Glutamatergic neuron (in vitro differentiated cells): ENCODE data around the gene CENPU. TPM values are rescaled to one million over a fixed set of nuclear protein-coding genes. Genes with fewer than 3 reads are reported as not detected.
"Not testable (repeated sequence)": the region's sequence is repeated elsewhere in the genome, so short reads cannot be mapped to it uniquely, and the experiment has no call there.

Source experiments
- DNase-seq: peaks from one replicate; pipeline ENCODE4 v3.0.0; 2022
- H3K27ac Mint-ChIP-seq: one replicate; pipeline ENCODE4 v1.8.0; 2020; ENCODE audit warnings: mild to moderate bottlenecking, mixed read lengths, inconsistent platforms; ENCODE audit not compliant: unreplicated experiment
- H3K27me3 Mint-ChIP-seq: one replicate; pipeline ENCODE4 v1.8.0; 2020; ENCODE audit warnings: mild to moderate bottlenecking, moderate library complexity, mixed read lengths, inconsistent platforms; ENCODE audit not compliant: unreplicated experiment
- H3K36me3 Mint-ChIP-seq: one replicate; pipeline ENCODE4 v1.8.0; 2020; ENCODE audit warnings: mild to moderate bottlenecking, mixed read lengths, inconsistent platforms; ENCODE audit not compliant: unreplicated experiment
- H3K4me1 Mint-ChIP-seq: one replicate; pipeline ENCODE4 v1.8.0; 2020; ENCODE audit warnings: mild to moderate bottlenecking, low read depth, mixed read lengths, inconsistent platforms; ENCODE audit not compliant: unreplicated experiment
- H3K4me3 Mint-ChIP-seq: one replicate; pipeline ENCODE4 v1.8.0; 2020; ENCODE audit warnings: mild to moderate bottlenecking, mixed read lengths, inconsistent platforms; ENCODE audit not compliant: unreplicated experiment
- H3K9me3 Mint-ChIP-seq: one replicate; pipeline ENCODE4 v1.8.0; 2020; ENCODE audit warnings: mild to moderate bottlenecking, moderate library complexity, mixed read lengths, inconsistent platforms; ENCODE audit not compliant: unreplicated experiment
- total RNA-seq: library from RNA; stranded (reverse); fragmentation: NEBNext Ultra II Directional; extraction: Animal tissue kit (Norgen Biotek cat#: 25700); gene quantifications from one replicate; pipeline ENCODE4 v1.2.1, GENCODE V29; 2021; ENCODE audit not compliant: unreplicated experiment
- TF ChIP-seq, protein P1 (sequence below): fragments of 200-600 bp; sonication (generic); IDR thresholded peaks from one replicate; pipeline ENCODE4 v1.5.0; 2021; ENCODE audit not compliant: partially characterized antibody, unreplicated experiment

CENPU gene
- total RNA-seq, 1 donor from 2014 or later, result 18.0 TPM

DNA sequence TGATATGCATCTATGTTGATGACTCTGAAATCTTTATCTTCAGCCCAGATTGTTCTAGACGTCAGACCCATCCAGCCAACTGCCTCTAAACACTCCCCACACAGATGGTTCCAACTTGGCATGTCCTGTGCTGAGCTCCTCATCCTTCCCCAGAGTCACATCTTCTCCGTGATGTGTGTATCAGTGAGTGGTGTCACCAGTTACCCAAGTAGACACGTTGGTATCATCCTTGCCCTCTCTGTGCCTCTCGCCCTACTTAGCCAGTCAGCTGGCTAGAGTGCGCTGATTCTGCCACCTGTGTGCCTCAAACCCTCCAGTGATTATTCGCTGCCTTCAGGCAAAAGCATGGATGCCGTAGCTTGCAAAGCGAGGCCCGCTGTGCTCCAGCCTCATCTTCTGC lies 65.8 kb downstream of the CENPU start:
- Mint-ChIP-seq H3K36me3 (peaks cover 8% of the 10 kb centered on the region), H3K4me3 (no peak overlapping the region), H3K27me3 (peaks cover 4% of the 10 kb centered on the region), H3K9me3 (peaks cover 2% of the 10 kb centered on the region), H3K27ac (no peak overlapping the region), H3K4me1 (peaks cover 8% of the 10 kb centered on the region)
- TF ChIP-seq, protein P1, sequence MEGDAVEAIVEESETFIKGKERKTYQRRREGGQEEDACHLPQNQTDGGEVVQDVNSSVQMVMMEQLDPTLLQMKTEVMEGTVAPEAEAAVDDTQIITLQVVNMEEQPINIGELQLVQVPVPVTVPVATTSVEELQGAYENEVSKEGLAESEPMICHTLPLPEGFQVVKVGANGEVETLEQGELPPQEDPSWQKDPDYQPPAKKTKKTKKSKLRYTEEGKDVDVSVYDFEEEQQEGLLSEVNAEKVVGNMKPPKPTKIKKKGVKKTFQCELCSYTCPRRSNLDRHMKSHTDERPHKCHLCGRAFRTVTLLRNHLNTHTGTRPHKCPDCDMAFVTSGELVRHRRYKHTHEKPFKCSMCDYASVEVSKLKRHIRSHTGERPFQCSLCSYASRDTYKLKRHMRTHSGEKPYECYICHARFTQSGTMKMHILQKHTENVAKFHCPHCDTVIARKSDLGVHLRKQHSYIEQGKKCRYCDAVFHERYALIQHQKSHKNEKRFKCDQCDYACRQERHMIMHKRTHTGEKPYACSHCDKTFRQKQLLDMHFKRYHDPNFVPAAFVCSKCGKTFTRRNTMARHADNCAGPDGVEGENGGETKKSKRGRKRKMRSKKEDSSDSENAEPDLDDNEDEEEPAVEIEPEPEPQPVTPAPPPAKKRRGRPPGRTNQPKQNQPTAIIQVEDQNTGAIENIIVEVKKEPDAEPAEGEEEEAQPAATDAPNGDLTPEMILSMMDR, result no peak
- no peak for DNase-seq

DNA sequence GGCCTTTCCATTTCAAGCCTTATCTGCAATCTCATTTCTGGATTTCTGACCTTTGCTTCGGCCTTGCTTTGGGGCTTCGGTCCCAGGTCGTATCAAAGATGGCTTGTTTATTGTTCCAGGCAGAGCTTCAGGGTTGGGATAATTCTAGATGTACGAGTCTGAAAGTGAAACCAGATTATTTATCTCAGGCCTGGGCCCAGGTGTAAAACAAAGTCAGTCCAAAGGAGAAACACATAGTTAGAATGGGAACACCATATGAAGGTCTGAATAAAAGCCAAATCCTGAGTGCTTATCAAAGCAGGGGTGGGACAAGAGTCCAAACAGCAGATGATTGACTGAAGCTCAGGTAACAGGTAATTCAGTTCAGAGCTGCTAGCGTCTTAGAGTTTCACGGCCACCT lies 67.2 kb downstream of the CENPU start:
- Mint-ChIP-seq H3K27me3 (peaks cover 4% of the 10 kb centered on the region), H3K27ac (no peak overlapping the region), H3K4me3 (no peak overlapping the region), H3K9me3 (peaks cover 2% of the 10 kb centered on the region), H3K36me3 (peaks cover 8% of the 10 kb centered on the region), H3K4me1 (peaks cover 8% of the 10 kb centered on the region)
- TF ChIP-seq, protein P1, result no peak
- no peak for DNase-seq

DNA sequence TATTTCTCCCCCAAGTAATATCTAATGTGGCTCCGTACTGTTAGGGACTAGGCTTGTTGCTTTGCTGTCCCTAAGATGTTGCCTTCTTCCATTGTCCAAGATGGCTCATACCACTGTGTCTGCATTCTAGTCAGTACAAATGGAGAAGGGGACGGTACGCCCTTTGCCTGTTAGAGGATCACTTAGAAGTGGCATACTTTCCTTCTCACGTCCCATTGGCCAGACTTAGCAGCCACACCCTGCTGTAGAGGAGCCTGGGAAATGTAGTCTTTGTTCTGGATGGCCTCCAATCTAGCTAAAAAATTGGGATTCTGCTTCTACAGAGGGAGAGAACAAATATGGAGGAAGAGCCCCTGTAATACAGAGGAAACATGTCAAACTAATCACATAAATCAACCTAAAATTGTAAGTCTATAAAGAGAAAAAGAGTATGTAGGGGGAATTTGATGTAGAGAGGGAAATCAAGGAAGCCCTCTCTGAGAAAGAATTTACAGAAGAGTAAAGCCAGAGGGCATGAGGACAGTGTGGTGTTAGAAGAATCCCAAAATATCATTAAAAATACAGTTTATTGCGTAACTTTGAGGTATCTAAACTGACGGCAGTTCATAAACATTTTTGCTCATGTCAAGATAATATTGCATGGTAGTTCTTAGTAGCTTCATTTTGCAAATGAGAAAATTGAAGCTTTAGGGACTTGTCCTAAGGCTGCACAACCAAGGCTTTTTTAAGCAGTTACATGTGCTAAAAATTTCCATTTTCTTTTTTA lies 69.3 kb downstream of the CENPU start:
- TF ChIP-seq, protein P1, result no peak
- DNase-seq, result no peak
- no peak overlapping the region for H3K27ac Mint-ChIP-seq
- H3K4me3 Mint-ChIP-seq, result no peak overlapping the region
- no peaks in the 10 kb centered on the region for H3K9me3 Mint-ChIP-seq
- H3K4me1 Mint-ChIP-seq, result peaks cover 8% of the 10 kb centered on the region
- H3K27me3 Mint-ChIP-seq, result peaks cover 2% of the 10 kb centered on the region
- H3K36me3 Mint-ChIP-seq, result peaks cover 8% of the 10 kb centered on the region

DNA sequence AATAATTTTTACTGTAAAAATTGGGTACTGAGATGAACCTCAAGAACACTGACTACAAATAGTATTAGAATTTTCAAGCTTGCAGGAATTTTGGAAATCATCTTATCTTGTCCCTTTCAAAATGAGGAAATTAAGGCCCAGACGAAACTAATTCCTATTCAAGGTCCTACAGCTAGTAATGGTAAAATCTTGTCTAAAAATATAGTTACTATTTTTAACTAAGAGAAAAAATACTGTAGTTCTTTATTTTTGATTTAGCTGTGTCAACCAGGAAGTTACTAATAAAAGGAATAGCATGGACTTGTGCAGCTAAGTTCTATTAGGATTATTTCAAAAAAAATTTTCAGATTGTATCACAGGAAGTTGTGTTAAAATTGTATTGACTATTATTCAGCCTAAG lies 71.7 kb downstream of the CENPU start:
- Mint-ChIP-seq H3K36me3 (no peaks in the 10 kb centered on the region), H3K27me3 (no peaks in the 10 kb centered on the region), H3K27ac (no peak overlapping the region)

DNA sequence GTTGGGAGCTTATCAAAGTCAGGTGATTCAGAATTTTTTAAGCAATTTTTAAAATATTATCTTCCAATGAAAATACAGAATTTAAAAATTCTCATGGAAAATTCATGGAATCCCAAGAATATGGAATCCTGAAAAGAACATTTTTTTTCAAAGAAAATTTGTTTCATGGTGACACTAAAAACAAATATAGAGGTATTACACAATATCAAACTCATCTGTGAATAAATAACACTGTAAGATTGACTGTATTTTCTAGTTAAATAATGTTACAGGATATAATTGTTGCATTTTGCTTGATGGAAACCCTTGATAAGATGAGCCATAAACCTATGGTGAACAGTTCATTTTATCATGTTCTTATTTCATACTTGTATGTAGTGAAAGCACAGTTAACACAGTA lies 72.9 kb downstream of the CENPU start:
- Mint-ChIP-seq H3K9me3 (no peaks in the 10 kb centered on the region), H3K4me1 (no peaks in the 10 kb centered on the region), H3K36me3 (no peaks in the 10 kb centered on the region), H3K27me3 (no peaks in the 10 kb centered on the region), H3K4me3 (no peak overlapping the region), H3K27ac (no peak overlapping the region)
- no peak for DNase-seq
- TF ChIP-seq, protein P1, result no peak

More for the DNA sequence above, 71.7 kb downstream of the CENPU start:
- TF ChIP-seq, protein P1, result no peak
- Mint-ChIP-seq H3K4me3 (no peak overlapping the region), H3K4me1 (no peaks in the 10 kb centered on the region), H3K9me3 (no peaks in the 10 kb centered on the region)
- no peak for DNase-seq

DNA sequence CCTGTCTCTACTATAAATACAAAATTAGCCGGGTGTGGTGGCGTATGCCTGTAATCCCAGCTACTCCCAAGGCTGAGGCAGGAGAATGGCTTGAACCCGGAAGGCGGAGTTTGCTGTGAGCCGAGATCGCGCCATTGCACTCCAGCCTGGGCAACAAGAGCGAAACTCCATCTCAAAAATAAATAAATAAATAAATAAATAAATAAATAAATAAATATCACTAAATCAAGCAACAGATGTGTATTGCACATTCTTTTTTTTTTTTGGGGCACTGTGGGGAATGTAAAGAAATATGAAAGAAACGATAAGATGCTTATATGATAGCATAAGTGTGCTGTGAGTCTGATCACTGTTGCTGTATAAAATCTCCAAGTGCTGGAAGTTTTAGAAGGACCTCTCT lies 76.1 kb downstream of the CENPU start:
- not testable (repeated sequence) for H3K4me3 Mint-ChIP-seq, H3K4me1 Mint-ChIP-seq, H3K27ac Mint-ChIP-seq, H3K9me3 Mint-ChIP-seq, H3K27me3 Mint-ChIP-seq, H3K36me3 Mint-ChIP-seq, DNase-seq
